HCT116 (cell line): Measurements from ENCODE around the gene SFXN2. TPM values are rescaled to one million over a fixed set of nuclear protein-coding genes. Genes with fewer than 3 reads are reported as not detected.

Experiments
- CEBPB ChIP-seq: IDR thresholded peaks from 2 replicates; pipeline ENCODE4 v1.6.1; 2012; ENCODE audit warnings: low read depth
- JUND ChIP-seq: IDR thresholded peaks from 2 replicates; pipeline ENCODE4 v1.6.1; 2012
- total RNA-seq: library from RNA; stranded (reverse); gene quantifications from one replicate; pipeline ENCODE4 v1.2.1, GENCODE V29; 2021; ENCODE audit not compliant: unreplicated experiment
- TF ChIP-seq, protein P1 (sequence below): IDR thresholded peaks from 2 replicates; pipeline ENCODE4 v1.6.1; 2012; ENCODE audit warnings: low read depth
- TF ChIP-seq, protein P2 (sequence below), 3 experiments: fragments of 200-600 bp in 1 of 3; sonication (generic) in 1 of 3; IDR thresholded peaks in 2 of 3; conservative IDR thresholded peaks in 1 of 3; 2 replicates each; pipeline ENCODE4 v1.5.1; 2012 to 2017; ENCODE audit warnings: low read depth in 2 of 3, low read length in 2 of 3, antibody characterized with exemption in 1 of 3, borderline replicate concordance in 1 of 3, control low read depth in 1 of 3, mild to moderate bottlenecking in 1 of 3, mixed read lengths in 1 of 3, mixed run types in 1 of 3, moderate library complexity in 1 of 3; ENCODE audit not compliant: insufficient read depth in 1 of 3
- TF ChIP-seq, protein P3 (sequence below): IDR thresholded peaks from 2 replicates; pipeline ENCODE4 v1.6.1; 2012

The SFXN2 gene
- total RNA-seq, 1 experiment from 2014 or later, result 22.9 TPM

DNA sequence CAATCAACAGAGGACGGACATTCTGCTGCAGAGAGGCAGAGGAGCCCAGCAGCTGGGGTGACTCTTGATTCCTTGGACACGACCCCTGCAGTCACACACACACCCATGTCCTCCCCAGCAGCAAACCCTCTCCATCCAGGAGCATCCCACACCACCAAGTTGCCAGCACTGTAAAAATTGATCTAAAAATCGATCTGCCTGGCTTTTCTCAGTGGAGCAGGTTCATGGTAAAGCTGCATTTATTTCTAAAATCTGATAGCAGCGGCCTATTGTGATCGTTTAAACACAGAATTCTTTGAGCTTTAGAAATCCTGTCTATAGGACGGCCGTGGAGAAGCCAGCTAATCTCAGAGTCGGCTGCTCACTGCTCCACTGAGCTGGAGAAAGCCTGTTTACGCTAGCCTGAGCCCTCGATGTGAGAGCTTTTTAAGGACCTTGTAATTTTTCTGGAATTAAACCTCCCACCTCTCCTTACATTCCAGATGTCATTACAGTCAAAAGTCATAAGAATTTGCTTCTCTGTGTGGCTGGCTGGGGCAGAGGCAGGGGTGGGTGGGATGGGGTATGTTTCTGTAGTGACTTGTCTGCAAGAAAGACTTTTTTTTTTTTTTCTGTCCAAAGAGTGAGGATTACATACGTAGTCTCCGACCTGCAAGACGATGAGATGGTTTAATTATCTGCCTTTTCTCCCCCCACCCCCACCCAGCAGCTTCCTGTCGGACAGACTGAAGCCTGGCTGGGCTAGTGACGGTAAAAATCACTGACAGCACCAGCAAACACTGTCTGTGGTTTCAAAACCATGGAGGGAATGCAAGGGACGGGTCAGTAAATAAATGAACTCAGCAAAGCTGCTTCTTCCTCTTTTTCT lies 38.5 kb upstream of the SFXN2 start (continued):
- TF ChIP-seq, protein P1, sequence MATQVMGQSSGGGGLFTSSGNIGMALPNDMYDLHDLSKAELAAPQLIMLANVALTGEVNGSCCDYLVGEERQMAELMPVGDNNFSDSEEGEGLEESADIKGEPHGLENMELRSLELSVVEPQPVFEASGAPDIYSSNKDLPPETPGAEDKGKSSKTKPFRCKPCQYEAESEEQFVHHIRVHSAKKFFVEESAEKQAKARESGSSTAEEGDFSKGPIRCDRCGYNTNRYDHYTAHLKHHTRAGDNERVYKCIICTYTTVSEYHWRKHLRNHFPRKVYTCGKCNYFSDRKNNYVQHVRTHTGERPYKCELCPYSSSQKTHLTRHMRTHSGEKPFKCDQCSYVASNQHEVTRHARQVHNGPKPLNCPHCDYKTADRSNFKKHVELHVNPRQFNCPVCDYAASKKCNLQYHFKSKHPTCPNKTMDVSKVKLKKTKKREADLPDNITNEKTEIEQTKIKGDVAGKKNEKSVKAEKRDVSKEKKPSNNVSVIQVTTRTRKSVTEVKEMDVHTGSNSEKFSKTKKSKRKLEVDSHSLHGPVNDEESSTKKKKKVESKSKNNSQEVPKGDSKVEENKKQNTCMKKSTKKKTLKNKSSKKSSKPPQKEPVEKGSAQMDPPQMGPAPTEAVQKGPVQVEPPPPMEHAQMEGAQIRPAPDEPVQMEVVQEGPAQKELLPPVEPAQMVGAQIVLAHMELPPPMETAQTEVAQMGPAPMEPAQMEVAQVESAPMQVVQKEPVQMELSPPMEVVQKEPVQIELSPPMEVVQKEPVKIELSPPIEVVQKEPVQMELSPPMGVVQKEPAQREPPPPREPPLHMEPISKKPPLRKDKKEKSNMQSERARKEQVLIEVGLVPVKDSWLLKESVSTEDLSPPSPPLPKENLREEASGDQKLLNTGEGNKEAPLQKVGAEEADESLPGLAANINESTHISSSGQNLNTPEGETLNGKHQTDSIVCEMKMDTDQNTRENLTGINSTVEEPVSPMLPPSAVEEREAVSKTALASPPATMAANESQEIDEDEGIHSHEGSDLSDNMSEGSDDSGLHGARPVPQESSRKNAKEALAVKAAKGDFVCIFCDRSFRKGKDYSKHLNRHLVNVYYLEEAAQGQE, result no peak
- TF ChIP-seq, protein P2, sequence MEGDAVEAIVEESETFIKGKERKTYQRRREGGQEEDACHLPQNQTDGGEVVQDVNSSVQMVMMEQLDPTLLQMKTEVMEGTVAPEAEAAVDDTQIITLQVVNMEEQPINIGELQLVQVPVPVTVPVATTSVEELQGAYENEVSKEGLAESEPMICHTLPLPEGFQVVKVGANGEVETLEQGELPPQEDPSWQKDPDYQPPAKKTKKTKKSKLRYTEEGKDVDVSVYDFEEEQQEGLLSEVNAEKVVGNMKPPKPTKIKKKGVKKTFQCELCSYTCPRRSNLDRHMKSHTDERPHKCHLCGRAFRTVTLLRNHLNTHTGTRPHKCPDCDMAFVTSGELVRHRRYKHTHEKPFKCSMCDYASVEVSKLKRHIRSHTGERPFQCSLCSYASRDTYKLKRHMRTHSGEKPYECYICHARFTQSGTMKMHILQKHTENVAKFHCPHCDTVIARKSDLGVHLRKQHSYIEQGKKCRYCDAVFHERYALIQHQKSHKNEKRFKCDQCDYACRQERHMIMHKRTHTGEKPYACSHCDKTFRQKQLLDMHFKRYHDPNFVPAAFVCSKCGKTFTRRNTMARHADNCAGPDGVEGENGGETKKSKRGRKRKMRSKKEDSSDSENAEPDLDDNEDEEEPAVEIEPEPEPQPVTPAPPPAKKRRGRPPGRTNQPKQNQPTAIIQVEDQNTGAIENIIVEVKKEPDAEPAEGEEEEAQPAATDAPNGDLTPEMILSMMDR (IDR thresholded peaks at IDR 0.05 in 2 of 3, conservative IDR thresholded peaks at IDR 0.05 in 1 of 3; ENCODE audit: borderline replicate concordance in 1 of 3, insufficient read depth in 1 of 3, low read depth in 2 of 3, low read length in 2 of 3), result no peak
- TF ChIP-seq CEBPB (no peak), JUND (no peak)
- TF ChIP-seq, protein P3, sequence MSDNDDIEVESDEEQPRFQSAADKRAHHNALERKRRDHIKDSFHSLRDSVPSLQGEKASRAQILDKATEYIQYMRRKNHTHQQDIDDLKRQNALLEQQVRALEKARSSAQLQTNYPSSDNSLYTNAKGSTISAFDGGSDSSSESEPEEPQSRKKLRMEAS, result no peak
- TF ChIP-seq, all 23 proteins: peak for 0
